ENCODE measurements around the gene ACSL6. TPM values are rescaled to one million over a fixed set of nuclear protein-coding genes. Genes with fewer than 3 reads are reported as not detected.

Gene ACSL6
- total and polyA plus RNA-seq, 10 of the 15 experiments (the other 5 are each of a cell fraction or from before 2014, with no cell fraction given), result 0.06 to 0.53 TPM; not detected in 8

DNA sequence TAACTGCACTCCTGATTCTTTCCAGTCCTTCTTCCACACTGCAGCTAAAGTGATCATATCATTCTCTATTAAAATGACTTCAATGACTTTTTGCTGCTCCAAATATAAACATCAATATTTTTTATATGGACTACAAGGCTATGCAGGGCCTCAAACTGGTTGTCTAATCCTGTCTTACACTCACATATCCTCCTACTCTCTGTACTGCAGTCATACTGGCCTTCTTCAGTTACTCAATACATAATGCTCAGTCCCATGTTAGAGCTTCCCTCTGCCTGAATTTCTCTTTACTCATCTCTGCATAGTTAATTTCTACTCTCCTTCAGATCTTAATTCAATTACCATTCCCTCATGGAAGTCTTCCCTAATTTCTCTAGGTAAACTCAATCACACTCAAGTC lies 69.4 kb downstream of the ACSL6 start:
- POLR2A ChIA-PET, result no interaction called here
- BruUV-seq (replicated peaks), result no TSS peak
- Histone ChIP-seq H4K20me1 (ENCODE audit: control insufficient read depth, insufficient read depth) (no peaks in the 10 kb centered on the region), H3K4me1 (ENCODE audit: control insufficient read depth, insufficient read depth, low read length) (no peaks in the 10 kb centered on the region), H2AFZ (ENCODE audit: control insufficient read depth, low read depth, low read length) (no peak overlapping the region), H3K27me3 (replicated peaks in 1 of 2; ENCODE audit: control insufficient read depth in 2 of 2, insufficient read depth in 2 of 2, low read length in 1 of 2) (no peaks in the 10 kb centered on the region), H3K4me2 (ENCODE audit: control insufficient read depth, insufficient read depth) (no peak overlapping the region), H3K27ac (ENCODE audit: control insufficient read depth, insufficient read depth) (no peak overlapping the region), H3K4me3 (no peak overlapping the region), H3K9ac (ENCODE audit: control insufficient read depth, insufficient read depth, low read length) (no peak overlapping the region), H3K36me3 (ENCODE audit: control insufficient read depth in 2 of 2, insufficient read depth in 2 of 2, low read length in 1 of 2) (no peaks in the 10 kb centered on the region), H3K79me2 (ENCODE audit: control insufficient read depth, insufficient read depth, low read length) (no peaks in the 10 kb centered on the region), H3K9me3 (replicated peaks; ENCODE audit: control insufficient read depth, insufficient read depth, low read length) (no peaks in the 10 kb centered on the region)
- FAIRE-seq, result no peak
- no peak for ATAC-seq
- intact Hi-C loops (cut with micrococcal nuclease; ENCODE audit: unreplicated experiment) (no loop called here), in situ Hi-C loops (cut with MboI) (no loop called here)
- no peak for DNase-seq (ENCODE audit: low read depth, low spot score)
- SMC1A ChIA-PET (ENCODE audit: uncharacterized antibody, unreplicated experiment), result no interaction called here
- CTCF ChIA-PET, result no interaction called here
- TF ChIP-seq SMAD5 (IDR thresholded peaks at IDR 0.05; ENCODE audit: low read depth) (no peak), BCL3 (IDR thresholded peaks at IDR 0.05; ENCODE audit: borderline replicate concordance, insufficient read depth, low read depth, low read length, poor library complexity, severe bottlenecking) (no peak), POLR2A (IDR thresholded peaks at IDR 0.05; ENCODE audit: low read depth, low read length) (no peak), SMARCA5 (IDR thresholded peaks at IDR 0.05) (no peak), NFYA (IDR thresholded peaks at IDR 0.05; ENCODE audit: borderline replicate concordance, low read depth, low read length) (no peak), CREM (IDR thresholded peaks at IDR 0.05; ENCODE audit: low read depth) (no peak), RB1 (IDR thresholded peaks at IDR 0.05; ENCODE audit: borderline replicate concordance) (no peak), CHD1 (IDR thresholded peaks at IDR 0.05; ENCODE audit: low read depth, low read length) (no peak), HDGF (IDR thresholded peaks at IDR 0.05) (no peak), EP300 (IDR thresholded peaks at IDR 0.05; ENCODE audit: borderline replicate concordance in 1 of 2, control insufficient read depth in 1 of 2, low read depth in 2 of 2, low read length in 2 of 2) (no peak)
- RAD21 ChIA-PET (ENCODE audit: unreplicated experiment), result no interaction called here
